ENCODE results near the gene MLLT3.
A peak's percentile ranks its signal among the peaks of the same experiment; 100 is the strongest.

MLLT3 gene

GRCh38 chr9:20512106-20512505, 110.2 kb downstream of the MLLT3 start:
- peak; percentile 92 for DNase-seq (ENCODE audit: low read depth)

GRCh38 chr9:20511686-20512085, 110.6 kb downstream of the MLLT3 start:
- DNase-seq (ENCODE audit: low read depth), result no peak

DNA sequence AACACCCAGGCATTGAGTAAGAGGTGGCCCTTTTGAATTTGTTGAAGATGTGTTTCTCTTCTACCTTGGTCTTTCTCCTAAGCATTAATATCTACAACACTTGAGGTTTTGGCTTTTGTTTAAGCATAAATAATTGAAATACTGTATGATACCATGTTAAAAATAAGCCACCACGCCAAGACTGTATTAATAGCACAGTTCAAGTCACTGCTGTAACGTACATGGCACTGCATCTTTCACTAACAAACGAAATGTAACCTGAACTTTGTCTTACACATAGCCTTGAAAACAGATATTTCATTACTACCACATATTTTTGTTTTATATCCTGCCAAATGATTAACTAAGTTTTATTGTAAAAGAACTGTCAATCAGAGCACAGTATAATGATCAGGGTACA, 112.8 kb downstream of the MLLT3 start:
- DNase-seq (ENCODE audit: low read depth), result no peak

GRCh38 chr9:20508242-20508641, 114.1 kb downstream of the MLLT3 start:
- DNase-seq (ENCODE audit: low read depth), result peak; percentile 57

DNA sequence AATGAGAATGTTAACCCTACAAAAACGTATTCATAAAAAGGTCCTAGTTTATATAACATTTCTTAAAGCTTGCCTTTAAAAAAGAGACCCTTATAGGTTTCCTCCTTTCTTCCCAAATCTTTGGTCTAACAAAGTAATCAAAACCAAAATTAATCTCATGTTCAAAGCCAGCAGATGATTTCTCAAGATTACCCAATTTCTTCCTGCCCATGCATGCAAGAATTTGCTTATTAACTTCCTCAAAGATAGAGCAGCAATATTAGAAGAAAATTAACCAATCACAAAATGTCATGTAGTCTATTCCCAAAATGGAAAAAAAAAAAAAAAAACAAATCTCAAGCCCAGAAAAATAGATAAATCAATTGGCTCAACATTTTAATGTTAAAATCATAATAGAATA, 114.9 kb downstream of the MLLT3 start:
- no peak for DNase-seq (ENCODE audit: low read depth)

- DNase-seq (ENCODE audit: low read depth), result no peak
Measured at GRCh38 chr9:20506099-20506900, 116.0 kb downstream of the MLLT3 start.

- DNase-seq (ENCODE audit: low read depth), result no peak
Measured at GRCh38 chr9:20505574-20505973, 116.7 kb downstream of the MLLT3 start.

DNA sequence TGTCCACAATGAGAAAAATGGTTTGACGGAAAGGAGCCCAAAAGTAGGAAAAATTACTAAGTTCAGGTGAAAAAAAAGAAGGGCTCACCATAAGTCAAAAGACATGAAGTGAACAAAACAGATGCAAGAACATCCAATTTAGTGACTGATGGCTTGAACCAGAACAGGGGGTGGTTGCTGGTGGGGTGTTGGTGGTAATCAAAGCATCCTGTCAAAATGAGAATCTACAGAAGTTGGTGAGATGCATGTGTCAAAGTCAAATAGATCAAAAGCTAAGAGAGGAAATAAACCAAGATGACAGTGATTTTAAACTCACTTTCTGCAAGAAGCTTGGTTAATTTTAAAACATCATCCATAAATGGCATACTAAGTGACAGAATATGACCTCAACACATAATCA, 117.4 kb downstream of the MLLT3 start:
- no peak for DNase-seq (ENCODE audit: low read depth)

- no peak for DNase-seq (ENCODE audit: low read depth)
Measured at GRCh38 chr9:20500101-20500500, 122.2 kb downstream of the MLLT3 start.

- DNase-seq (ENCODE audit: low read depth), result peak; percentile 9
Measured at GRCh38 chr9:20499013-20499412, 123.3 kb downstream of the MLLT3 start.

- DNase-seq (ENCODE audit: low read depth), result no peak
Measured at GRCh38 chr9:20496328-20496727, 126.0 kb downstream of the MLLT3 start.

- no peak for DNase-seq (ENCODE audit: low read depth)
Measured at GRCh38 chr9:20495098-20495497, 127.2 kb downstream of the MLLT3 start.

DNA sequence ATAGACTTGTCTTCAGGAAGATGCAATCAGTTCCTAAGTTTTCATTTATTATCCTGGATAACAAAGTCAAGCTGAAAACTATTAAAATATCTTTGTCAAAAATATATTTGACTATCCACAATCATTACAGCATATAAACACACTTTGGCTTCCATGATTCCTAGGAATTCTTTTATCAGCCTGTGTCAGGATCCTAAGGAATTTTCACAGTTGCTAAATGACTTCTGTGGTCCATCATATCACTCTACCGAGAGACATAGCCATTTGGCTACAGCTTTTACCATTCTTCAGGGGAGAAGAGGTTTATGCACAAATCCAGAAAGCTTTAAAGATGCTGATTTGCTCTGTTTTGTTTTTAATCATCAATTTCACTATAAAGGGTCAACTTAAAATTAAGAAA, 128.3 kb downstream of the MLLT3 start:
- no peak for DNase-seq (ENCODE audit: low read depth)

- DNase-seq (ENCODE audit: low read depth), result no peak
Measured at GRCh38 chr9:20492772-20493171, 129.5 kb downstream of the MLLT3 start.

- DNase-seq (ENCODE audit: low read depth), result no peak
Measured at GRCh38 chr9:20491612-20492011, 130.7 kb downstream of the MLLT3 start.

DNA sequence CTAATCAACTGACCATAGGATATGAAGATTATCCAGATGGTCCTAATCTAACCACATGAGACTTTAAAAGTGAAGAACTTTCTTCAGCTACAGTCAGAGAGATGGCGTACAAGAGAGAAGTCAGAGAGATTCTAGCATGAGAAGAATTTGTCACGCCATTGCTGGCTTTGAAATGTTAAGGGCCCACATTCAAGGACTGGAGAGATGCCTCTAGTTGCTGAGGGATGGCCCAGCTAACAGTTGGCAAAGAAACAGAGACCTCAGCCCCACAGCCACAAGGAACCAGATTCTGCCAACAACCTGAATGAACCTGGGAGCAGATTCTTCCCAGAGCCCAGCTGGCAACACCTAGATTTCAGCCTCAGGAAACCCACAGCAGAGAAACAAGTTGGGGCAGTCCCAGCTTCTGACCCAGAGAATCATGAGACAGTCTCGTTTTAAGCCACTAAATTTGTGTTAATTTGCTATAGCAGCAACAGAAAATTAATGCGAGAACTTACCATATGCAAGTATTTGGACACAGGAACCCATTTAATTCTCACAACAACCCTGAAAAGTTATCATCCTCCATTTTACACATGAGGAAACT, 132.0 kb downstream of the MLLT3 start:
- DNase-seq (ENCODE audit: low read depth), result no peak

- DNase-seq (ENCODE audit: low read depth), result no peak
Measured at GRCh38 chr9:20488691-20489090, 133.6 kb downstream of the MLLT3 start.

DNA sequence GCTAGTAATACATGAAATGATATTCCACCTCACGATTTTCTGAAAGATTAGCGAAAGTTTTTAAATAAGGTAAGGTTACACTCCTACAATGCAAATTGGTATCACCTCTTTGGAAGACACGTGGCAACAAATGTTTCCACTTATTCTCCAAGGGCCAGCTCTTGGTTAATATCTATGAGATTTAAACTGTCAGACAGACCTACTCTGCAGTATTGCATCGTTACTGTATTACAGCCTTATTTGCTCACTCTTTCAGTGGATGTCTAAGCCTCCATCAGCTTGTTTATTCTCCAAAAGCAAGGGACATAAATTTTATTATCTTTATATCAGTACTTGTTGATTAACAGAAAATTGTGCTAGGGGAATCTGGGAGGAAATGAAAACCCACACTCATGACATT, 135.7 kb downstream of the MLLT3 start:
- no peak for DNase-seq (ENCODE audit: low read depth)

DNA sequence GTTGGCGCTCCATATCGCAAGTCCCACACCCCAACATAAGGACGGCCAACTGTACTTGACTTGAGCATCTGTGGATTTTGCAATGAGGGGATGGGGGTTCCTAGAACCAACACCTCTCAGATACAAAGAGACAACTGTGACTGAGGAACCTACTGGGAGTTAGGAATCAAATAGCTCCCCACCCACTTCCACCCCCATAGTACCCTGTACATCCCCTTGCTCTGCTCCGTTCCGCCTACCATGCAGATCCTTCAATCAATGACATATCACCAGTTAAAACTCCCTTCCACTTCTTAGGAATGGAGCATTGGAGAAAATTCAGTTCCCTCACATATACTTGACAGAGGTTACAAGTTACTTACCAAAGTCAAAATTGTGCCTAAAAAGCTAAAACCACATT, 140.9 kb downstream of the MLLT3 start:
- DNase-seq (ENCODE audit: low read depth), result no peak

DNA sequence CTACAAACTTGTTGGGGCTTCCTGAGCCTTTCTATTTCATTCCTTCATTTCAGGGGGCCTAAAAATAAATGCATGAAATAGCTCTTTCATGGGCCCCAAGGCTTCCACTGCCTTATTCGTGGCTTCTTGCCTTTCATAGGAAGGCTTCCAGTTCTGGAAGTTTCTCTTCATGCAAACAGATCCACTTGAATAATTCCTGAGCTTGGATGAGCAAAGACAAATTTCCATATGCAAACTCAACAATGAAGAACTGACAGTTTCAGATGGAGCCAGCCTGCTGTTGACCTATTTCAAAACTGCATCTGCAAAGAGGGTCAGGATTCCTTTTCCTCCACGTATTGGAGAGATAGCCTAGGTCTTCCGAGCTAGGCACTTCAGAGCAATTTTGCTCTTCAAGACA, 142.1 kb downstream of the MLLT3 start:
- no peak for DNase-seq (ENCODE audit: low read depth)

DNA sequence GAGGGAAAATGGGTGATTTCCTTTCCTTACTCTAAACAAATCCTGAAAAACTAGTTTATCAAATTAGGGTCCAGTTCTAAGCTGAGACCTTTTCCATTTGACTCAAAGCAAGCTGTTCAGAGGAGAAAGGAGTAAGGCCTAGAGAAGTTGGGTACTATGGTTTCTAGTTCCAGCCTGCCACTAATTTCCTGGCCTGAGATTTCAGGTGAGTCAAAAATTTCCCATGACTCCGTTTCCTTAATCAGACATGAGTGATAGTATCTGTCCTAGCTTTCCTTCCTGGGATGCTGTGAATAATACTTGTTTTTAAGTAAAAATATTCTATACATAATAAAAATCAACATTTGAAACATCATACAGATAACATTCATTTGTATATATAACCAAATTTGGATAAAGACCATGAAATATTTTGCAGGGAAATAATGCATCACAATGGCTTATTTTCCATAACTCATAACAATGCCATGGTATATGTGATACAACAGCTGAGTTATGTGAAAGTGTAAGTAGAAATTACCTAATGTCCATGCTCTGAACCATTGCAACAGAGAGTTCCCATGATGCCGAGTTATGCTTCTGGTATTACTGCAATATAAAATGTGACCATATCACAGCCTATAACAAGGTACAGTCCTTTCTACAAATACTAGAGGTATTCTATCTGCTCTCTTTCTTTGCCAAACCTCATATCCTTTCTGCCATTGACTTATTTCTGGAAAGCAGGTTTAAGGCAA, 142.7 kb downstream of the MLLT3 start:
- no peak for DNase-seq (ENCODE audit: low read depth)

- no peak for DNase-seq (ENCODE audit: low read depth)
Measured at GRCh38 chr9:20478786-20479185, 143.5 kb downstream of the MLLT3 start.

DNA sequence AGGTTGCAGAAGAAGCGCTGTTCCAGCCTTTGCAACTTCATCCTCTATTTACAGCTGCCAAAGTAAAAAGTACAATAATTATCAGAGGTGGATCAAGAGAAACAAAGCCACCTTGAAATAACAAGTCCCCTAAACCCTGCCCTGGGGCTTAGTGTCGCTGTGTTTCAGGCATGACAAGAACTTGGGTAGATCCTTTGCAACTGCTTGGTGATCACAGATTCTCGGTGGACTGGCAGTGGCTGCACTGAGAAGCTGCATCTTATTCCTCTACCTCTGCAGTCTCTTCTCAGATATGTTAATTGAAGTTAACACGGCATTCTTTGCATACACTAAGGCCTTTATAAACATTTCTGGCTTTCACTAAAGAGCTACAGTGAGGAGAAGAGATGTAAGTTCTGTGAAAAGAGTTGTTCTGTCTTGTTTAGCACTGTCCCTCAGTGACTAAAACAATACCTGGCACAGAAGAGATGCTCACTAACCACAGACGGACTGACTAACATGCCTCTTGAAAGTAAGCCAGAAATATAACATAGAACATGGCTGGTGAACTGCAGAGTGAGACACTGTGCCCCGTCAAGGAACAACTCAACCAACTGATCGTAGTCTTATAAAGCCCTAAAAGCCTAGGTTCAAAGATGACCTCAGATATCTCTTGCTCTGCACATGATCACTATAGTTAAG, 144.2 kb downstream of the MLLT3 start:
- DNase-seq (ENCODE audit: low read depth), result no peak
